Mesendoderm (in vitro differentiated cells): ENCODE data around the gene LTBP2.

Experiments
- DNase-seq: peaks from one replicate; pipeline ENCODE4 v3.0.0; 2013
- H2AK5ac ChIP-seq: 2 replicates; pipeline ENCODE4 v1.6.1; 2013; ENCODE audit warnings: low read length, inconsistent platforms
- H2BK120ac ChIP-seq: 2 replicates; pipeline ENCODE4 v1.6.1; 2013; ENCODE audit warnings: low read depth, mild to moderate bottlenecking, low read length, moderate library complexity, mixed read lengths
- H2BK15ac ChIP-seq: replicated peaks from 2 replicates; pipeline ENCODE4 v1.6.1; 2013; ENCODE audit warnings: low read depth, mild to moderate bottlenecking, moderate library complexity
- H2BK5ac ChIP-seq: 2 replicates; pipeline ENCODE4 v1.6.1; 2013; ENCODE audit warnings: low read length, inconsistent platforms
- H3K18ac ChIP-seq: 2 replicates; pipeline ENCODE4 v1.6.1; 2013; ENCODE audit warnings: mild to moderate bottlenecking, low read length, mixed read lengths
- H3K23ac ChIP-seq: one replicate; pipeline ENCODE4 v1.6.1; 2013; ENCODE audit warnings: low read length
- H3K27ac ChIP-seq: 2 replicates; pipeline ENCODE4 v1.5.1; 2013; ENCODE audit warnings: low read depth, mild to moderate bottlenecking, inconsistent platforms, low read length, moderate library complexity
- H3K27me3 ChIP-seq: 2 replicates; pipeline ENCODE4 v1.6.1; 2013; ENCODE audit warnings: low read length, control low read depth, mild to moderate bottlenecking, inconsistent platforms; ENCODE audit not compliant: insufficient read depth, poor library complexity
- H3K36me3 ChIP-seq: 2 replicates; pipeline ENCODE4 v1.6.1; 2013; ENCODE audit warnings: low read length, inconsistent platforms; ENCODE audit not compliant: control insufficient read depth, insufficient read depth
- H3K4ac ChIP-seq: one replicate; pipeline ENCODE4 v1.6.1; 2013; ENCODE audit warnings: low read depth, mild to moderate bottlenecking, low read length, moderate library complexity
- H3K4me1 ChIP-seq: 2 replicates; pipeline ENCODE4 v1.6.1; 2013; ENCODE audit warnings: low read depth, low read length, inconsistent platforms; ENCODE audit not compliant: control insufficient read depth
- H3K4me2 ChIP-seq: 2 replicates; pipeline ENCODE4 v1.6.1; 2013; ENCODE audit warnings: low read length
- H3K4me3 ChIP-seq: 2 replicates; pipeline ENCODE4 v1.5.1; 2013; ENCODE audit warnings: mild to moderate bottlenecking, low read length
- H3K56ac ChIP-seq: one replicate; pipeline ENCODE4 v1.6.1; 2013; ENCODE audit warnings: low read length
- H3K79me1 ChIP-seq: 2 replicates; pipeline ENCODE4 v1.6.1; 2013; ENCODE audit warnings: low read length, inconsistent platforms
- H3K79me2 ChIP-seq: 2 replicates; pipeline ENCODE4 v1.6.1; 2013; ENCODE audit warnings: mild to moderate bottlenecking, low read length; ENCODE audit not compliant: control insufficient read depth, insufficient read depth
- H3K9ac ChIP-seq: 2 replicates; pipeline ENCODE4 v1.6.1; 2013; ENCODE audit warnings: low read length, inconsistent platforms
- H4K5ac ChIP-seq: one replicate; pipeline ENCODE4 v1.6.1; 2013; ENCODE audit warnings: low read length
- H4K8ac ChIP-seq: one replicate; pipeline ENCODE4 v1.6.1; 2013; ENCODE audit warnings: low read depth, mild to moderate bottlenecking, control low read depth, low read length, moderate library complexity
- WGBS: extraction: QIAGEN DNeasy Blood & Tissue Kit; methylation state at CpG from one replicate; pipeline ENCODE4 v1.1.7; 2013; ENCODE audit warnings: low lambda C conversion rate, missing lambda C conversion rate; ENCODE audit not compliant: insufficient coverage; ENCODE audit errors: extremely low coverage; 5-methylcytosine and 5-hydroxymethylcytosine counted together

LTBP2 gene

DNA sequence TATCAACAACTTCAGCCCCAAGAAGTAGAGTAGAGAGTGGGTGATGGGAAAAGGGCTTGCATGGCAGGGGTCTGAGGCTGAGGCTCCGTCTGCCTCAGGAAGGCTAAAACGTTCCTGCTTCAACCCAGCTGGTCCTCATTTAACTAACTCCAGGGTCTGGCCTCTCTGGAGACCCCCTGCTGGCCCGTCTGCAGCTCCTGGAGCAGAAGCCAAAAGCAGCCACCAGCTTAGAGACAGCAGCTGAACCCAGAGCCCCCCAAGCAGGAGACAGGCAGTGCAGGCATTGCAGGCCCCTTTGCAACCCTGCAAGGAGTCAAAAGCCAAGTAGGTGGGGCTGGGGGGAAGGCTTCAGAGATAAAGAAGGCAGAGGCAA lies 25.1 kb upstream of the LTBP2 start:
- Histone ChIP-seq H3K79me2 (no peaks in the 10 kb centered on the region), H3K79me1 (no peaks in the 10 kb centered on the region), H4K8ac (no peak overlapping the region), H2BK15ac (no peak overlapping the region), H3K27me3 (no peaks in the 10 kb centered on the region), H3K23ac (no peak overlapping the region), H3K56ac (peak overlapping the region; percentile 71), H2BK120ac (peak overlapping the region; percentile 14), H3K27ac (peak overlapping the region; percentile 54), H3K4me2 (no peak overlapping the region), H3K18ac (peak overlapping the region; percentile 9), H3K4ac (no peak overlapping the region), H3K36me3 (no peaks in the 10 kb centered on the region), H2BK5ac (peak overlapping the region; percentile 55), H3K4me1 (peaks cover 17% of the 10 kb centered on the region), H4K5ac (no peak overlapping the region), H3K4me3 (no peak overlapping the region), H3K9ac (peak overlapping the region; percentile 20), H2AK5ac (no peak overlapping the region)
- DNase-seq: peak; percentile 77
- WGBS: no CpG with 5 or more reads among the region's 3 CpGs

DNA sequence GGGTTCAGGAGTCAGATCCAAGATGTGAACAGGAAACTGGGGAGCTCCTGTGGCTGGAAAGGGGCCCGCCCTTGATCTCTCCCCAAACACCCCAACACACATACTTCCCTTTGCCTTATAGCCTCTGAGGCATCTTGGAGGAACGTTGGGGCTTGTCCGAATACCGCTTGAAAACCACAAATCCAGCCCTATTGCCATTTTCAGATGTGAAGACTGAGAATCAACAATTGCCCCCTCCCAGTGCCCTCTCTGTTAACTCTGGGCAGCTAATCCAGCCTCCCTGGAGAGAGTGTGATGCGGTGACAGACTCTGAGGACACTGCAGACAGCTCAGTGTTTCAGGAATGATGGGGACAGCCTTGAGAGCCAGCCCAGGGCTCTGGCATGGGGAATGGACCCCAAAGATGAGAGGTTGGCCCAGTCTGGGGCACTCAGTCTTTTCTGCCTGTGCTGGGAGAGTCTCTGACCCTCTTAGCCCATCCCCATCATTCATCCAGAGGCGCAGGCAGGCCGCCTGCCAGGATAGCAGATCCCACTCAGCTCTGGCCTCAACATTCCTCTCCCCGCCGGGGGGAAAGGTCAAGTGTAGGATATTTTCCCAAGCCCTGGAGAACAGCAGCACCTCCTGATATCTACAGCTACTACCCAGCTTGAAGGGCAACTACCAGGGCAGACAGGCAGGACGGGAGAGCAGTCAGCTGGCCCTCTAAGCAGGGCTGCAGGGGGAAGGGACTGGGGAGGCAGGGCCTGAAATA lies 24.6 kb upstream of the LTBP2 start:
- no peak overlapping the region for H3K4ac ChIP-seq
- peak overlapping the region; percentile 14 for H2BK120ac ChIP-seq
- WGBS: no CpG with 5 or more reads among the region's 10 CpGs
- H2BK5ac ChIP-seq: peak overlapping the region; percentile 55
- H3K36me3 ChIP-seq: no peaks in the 10 kb centered on the region
- peak overlapping the region; percentile 9 for H3K18ac ChIP-seq
- H3K9ac ChIP-seq: peak overlapping the region; percentile 20
- no peaks in the 10 kb centered on the region for H3K27me3 ChIP-seq
- no peak overlapping the region for H3K4me3 ChIP-seq
- peak; percentile 74 for DNase-seq
- H3K79me1 ChIP-seq: no peaks in the 10 kb centered on the region
- no peaks in the 10 kb centered on the region for H3K79me2 ChIP-seq
- peaks cover 17% of the 10 kb centered on the region for H3K4me1 ChIP-seq
- no peak overlapping the region for H4K5ac ChIP-seq
- H3K27ac ChIP-seq: peak overlapping the region; percentile 54
- no peak overlapping the region for H4K8ac ChIP-seq
- no peak overlapping the region for H2BK15ac ChIP-seq
- no peak overlapping the region for H3K23ac ChIP-seq
- peak overlapping the region; percentile 71 for H3K56ac ChIP-seq
- H3K4me2 ChIP-seq: no peak overlapping the region
- H2AK5ac ChIP-seq: peak overlapping the region; percentile 78

DNA sequence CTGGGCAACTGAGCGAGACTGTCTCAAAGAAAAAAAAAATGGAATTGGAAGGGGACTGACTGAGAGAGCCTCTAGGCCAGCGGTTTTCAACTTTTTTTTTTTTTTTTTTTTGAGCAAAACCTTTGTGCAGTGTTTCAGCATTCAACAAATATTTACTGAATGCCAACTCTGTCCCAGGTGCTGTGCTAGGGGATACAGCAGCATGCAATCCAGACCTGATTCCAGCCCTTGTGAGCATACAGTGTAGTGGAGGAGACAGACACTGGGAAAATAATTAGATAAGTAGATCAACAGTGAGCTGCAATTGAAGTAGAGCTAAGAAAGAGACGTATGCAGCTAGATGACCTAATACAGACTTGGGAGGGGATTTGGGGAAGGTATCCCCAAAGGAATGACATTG lies 23.8 kb upstream of the LTBP2 start:
- H4K8ac ChIP-seq: no peak overlapping the region
- H3K27ac ChIP-seq: no peak overlapping the region
- no peak overlapping the region for H2BK15ac ChIP-seq
- no peak overlapping the region for H3K9ac ChIP-seq
- no peak overlapping the region for H2BK120ac ChIP-seq
- H3K79me2 ChIP-seq: no peaks in the 10 kb centered on the region
- H3K4me1 ChIP-seq: peaks cover 17% of the 10 kb centered on the region
- no peak overlapping the region for H3K4me2 ChIP-seq
- no CpG with 5 or more reads among the region's 3 CpGs for WGBS
- H2BK5ac ChIP-seq: peak overlapping the region; percentile 15
- H3K56ac ChIP-seq: peak overlapping the region; percentile 17
- H4K5ac ChIP-seq: no peak overlapping the region
- H3K4me3 ChIP-seq: no peak overlapping the region
- no peaks in the 10 kb centered on the region for H3K27me3 ChIP-seq
- no peak overlapping the region for H3K18ac ChIP-seq
- no peak for DNase-seq
- H3K23ac ChIP-seq: no peak overlapping the region
- no peaks in the 10 kb centered on the region for H3K79me1 ChIP-seq
- no peaks in the 10 kb centered on the region for H3K36me3 ChIP-seq
- H2AK5ac ChIP-seq: peak overlapping the region; percentile 4
- no peak overlapping the region for H3K4ac ChIP-seq

DNA sequence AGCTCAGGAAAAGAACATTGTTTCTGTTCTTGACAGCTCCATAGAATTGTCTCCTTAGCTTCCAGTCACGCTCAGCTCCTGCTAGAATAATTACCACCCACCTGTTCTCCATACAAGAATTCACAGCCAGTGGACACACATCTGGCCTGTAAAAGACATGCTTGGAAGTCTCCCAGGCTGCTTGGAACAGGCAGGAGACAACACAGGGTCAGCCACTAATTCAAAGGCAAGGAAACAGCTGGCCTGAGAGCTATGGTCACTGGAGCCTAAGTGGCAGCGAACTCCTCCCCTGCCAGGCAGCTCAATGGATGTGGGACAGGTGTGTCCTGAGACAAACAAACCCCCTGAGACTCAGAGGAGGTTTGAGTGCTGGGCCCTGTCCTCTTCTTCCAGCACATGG lies 22.9 kb upstream of the LTBP2 start:
- H3K23ac ChIP-seq: no peak overlapping the region
- H3K18ac ChIP-seq: no peak overlapping the region
- H3K9ac ChIP-seq: no peak overlapping the region
- H2BK120ac ChIP-seq: no peak overlapping the region
- DNase-seq: no peak
- H3K4me1 ChIP-seq: peaks cover 17% of the 10 kb centered on the region
- H3K56ac ChIP-seq: no peak overlapping the region
- H3K4me2 ChIP-seq: no peak overlapping the region
- peak overlapping the region; percentile 60 for H2AK5ac ChIP-seq
- H3K79me1 ChIP-seq: no peaks in the 10 kb centered on the region
- H3K27ac ChIP-seq: no peak overlapping the region
- no peaks in the 10 kb centered on the region for H3K79me2 ChIP-seq
- no peak overlapping the region for H3K4me3 ChIP-seq
- no peak overlapping the region for H4K5ac ChIP-seq
- H2BK5ac ChIP-seq: no peak overlapping the region
- H2BK15ac ChIP-seq: no peak overlapping the region
- no peak overlapping the region for H4K8ac ChIP-seq
- H3K4ac ChIP-seq: no peak overlapping the region
- WGBS: no CpG with 5 or more reads among the region's 2 CpGs
- no peaks in the 10 kb centered on the region for H3K36me3 ChIP-seq
- H3K27me3 ChIP-seq: no peaks in the 10 kb centered on the region

DNA sequence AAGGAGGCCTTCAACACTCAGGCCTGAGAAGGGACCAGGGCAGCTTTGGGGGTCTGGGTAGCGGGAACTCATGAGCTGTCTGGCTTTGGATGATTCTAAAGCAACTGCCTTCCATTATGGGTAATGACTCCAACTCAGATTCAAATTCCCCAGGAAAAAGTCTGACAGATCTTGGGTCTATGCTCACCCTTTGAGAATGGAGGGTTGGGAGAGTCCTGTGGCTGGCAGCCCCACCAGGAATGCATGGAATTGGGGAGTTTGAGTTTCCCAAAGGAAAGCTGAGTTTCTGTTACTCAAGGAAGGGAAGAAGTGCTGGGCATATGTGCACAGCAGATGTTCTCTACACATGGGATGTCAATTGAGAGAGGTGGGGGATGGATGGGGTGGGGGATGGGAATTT lies 22.4 kb upstream of the LTBP2 start:
- Histone ChIP-seq H4K5ac (no peak overlapping the region), H3K23ac (no peak overlapping the region), H3K36me3 (no peaks in the 10 kb centered on the region), H3K79me2 (no peaks in the 10 kb centered on the region), H3K9ac (no peak overlapping the region), H3K27ac (no peak overlapping the region), H4K8ac (no peak overlapping the region), H2BK15ac (no peak overlapping the region), H3K56ac (no peak overlapping the region), H2AK5ac (no peak overlapping the region), H3K18ac (no peak overlapping the region), H2BK120ac (no peak overlapping the region), H3K4ac (no peak overlapping the region), H3K4me1 (peaks cover 17% of the 10 kb centered on the region), H3K27me3 (no peaks in the 10 kb centered on the region), H3K79me1 (no peaks in the 10 kb centered on the region), H3K4me2 (no peak overlapping the region), H2BK5ac (no peak overlapping the region), H3K4me3 (no peak overlapping the region)
- WGBS: no CpG with 5 or more reads among the region's 1 CpG
- DNase-seq: no peak
